ENCODE measurements around the gene SHISA9. TPM values are rescaled to one million over a fixed set of nuclear protein-coding genes. Genes with fewer than 3 reads are reported as not detected.

The SHISA9 gene
- total RNA-seq, 1 experiment from 2014 or later, result not detected

DNA sequence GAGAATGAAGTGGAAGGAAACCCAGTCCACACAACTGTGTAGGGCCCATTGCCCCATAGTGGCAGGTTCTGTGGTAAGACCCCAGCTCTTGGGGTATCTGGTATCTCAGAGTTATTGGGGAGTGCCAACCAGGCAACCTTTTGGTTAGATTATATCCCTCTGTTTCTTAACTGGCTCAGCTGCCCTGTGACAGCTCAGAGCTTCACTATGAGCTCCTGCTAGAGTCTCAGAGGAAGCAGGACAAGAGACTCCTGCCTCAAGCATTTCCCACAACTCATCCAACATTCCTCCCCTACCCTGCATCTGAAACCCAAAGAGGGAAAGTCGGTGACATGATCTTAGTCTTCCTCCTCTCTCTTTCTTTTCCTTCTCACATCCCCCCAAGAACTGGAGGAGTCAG, 292.3 kb downstream of the SHISA9 start:
- no peak overlapping the region for H3K4me2 ChIP-seq (ENCODE audit: low read length)
- TF ChIP-seq YY1 (IDR thresholded peaks at IDR 0.05; ENCODE audit: extremely low read depth, insufficient replicate concordance, low read depth, low read length) (no peak), SP1 (IDR thresholded peaks at IDR 0.05; ENCODE audit: low read depth) (no peak), POLR2AphosphoS5 (IDR thresholded peaks at IDR 0.05; ENCODE audit: low read depth, low read length) (no peak), EGR1 (IDR thresholded peaks at IDR 0.05; ENCODE audit: low read depth) (no peak), ELF1 (IDR thresholded peaks at IDR 0.05; ENCODE audit: borderline replicate concordance, low read depth) (no peak), TCF7L2 (IDR thresholded peaks at IDR 0.05; ENCODE audit: borderline replicate concordance, extremely low read depth, insufficient read depth, insufficient read length) (no peak), FOSL1 (IDR thresholded peaks at IDR 0.05; ENCODE audit: low read depth) (no peak), ZFX (IDR thresholded peaks at IDR 0.05) (no peak), CBX3 (IDR thresholded peaks at IDR 0.05; ENCODE audit: low read depth) (no peak), POLR2A (IDR thresholded peaks at IDR 0.05; ENCODE audit: borderline replicate concordance, extremely low read depth, insufficient read depth, insufficient read length) (no peak)
- TF ChIP-seq, protein P1, sequence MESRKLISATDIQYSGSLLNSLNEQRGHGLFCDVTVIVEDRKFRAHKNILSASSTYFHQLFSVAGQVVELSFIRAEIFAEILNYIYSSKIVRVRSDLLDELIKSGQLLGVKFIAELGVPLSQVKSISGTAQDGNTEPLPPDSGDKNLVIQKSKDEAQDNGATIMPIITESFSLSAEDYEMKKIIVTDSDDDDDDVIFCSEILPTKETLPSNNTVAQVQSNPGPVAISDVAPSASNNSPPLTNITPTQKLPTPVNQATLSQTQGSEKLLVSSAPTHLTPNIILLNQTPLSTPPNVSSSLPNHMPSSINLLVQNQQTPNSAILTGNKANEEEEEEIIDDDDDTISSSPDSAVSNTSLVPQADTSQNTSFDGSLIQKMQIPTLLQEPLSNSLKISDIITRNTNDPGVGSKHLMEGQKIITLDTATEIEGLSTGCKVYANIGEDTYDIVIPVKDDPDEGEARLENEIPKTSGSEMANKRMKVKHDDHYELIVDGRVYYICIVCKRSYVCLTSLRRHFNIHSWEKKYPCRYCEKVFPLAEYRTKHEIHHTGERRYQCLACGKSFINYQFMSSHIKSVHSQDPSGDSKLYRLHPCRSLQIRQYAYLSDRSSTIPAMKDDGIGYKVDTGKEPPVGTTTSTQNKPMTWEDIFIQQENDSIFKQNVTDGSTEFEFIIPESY (IDR thresholded peaks at IDR 0.05; ENCODE audit: extremely low read depth, insufficient replicate concordance, low read length), result no peak
- RAD21 ChIA-PET (ENCODE audit: low non-redundant PET in 1 of 2, low total read pairs in 2 of 2, uncharacterized antibody in 2 of 2, unreplicated experiment in 2 of 2), result no interaction called here
- no TSS peak for BruUV-seq (replicated peaks)
- H3K9me2 ChIP-seq (ENCODE audit: insufficient read depth), result no peaks in the 10 kb centered on the region
- CTCF ChIA-PET, result no interaction called here
- no peak for DNase-seq (ENCODE audit: low read depth, low spot score)
- H3K4me1 ChIP-seq (ENCODE audit: control insufficient read depth in 1 of 2, insufficient read depth in 2 of 2, low read length in 2 of 2), result no peaks in the 10 kb centered on the region
- H3K36me3 ChIP-seq (ENCODE audit: control insufficient read depth in 1 of 2, insufficient read depth in 2 of 2, low read length in 2 of 2), result no peaks in the 10 kb centered on the region
- no peaks in the 10 kb centered on the region for H4K20me1 ChIP-seq (ENCODE audit: insufficient read depth)
- no peak overlapping the region for H3K9ac ChIP-seq (ENCODE audit: low read length)
- no peak overlapping the region for H2AFZ ChIP-seq (ENCODE audit: low read depth, low read length, poor library complexity, severe bottlenecking)
- H3K9me3 ChIP-seq (ENCODE audit: control insufficient read depth in 1 of 2, insufficient read depth in 1 of 2, low read depth in 1 of 2, low read length in 2 of 2), result no peaks in the 10 kb centered on the region
- no peak overlapping the region for H3K4me3 ChIP-seq (replicated peaks in 1 of 2; ENCODE audit: low read depth in 1 of 2, low read length in 2 of 2)
- H3K27me3 ChIP-seq (ENCODE audit: insufficient read depth, low read length), result no peaks in the 10 kb centered on the region
- POLR2A ChIA-PET, result no interaction called here
- no peak for ATAC-seq
- no peak overlapping the region for H3K27ac ChIP-seq (ENCODE audit: low read depth, low read length)
- intact Hi-C loops (cut with micrococcal nuclease), result no loop called here
- H3K79me2 ChIP-seq (ENCODE audit: insufficient read depth, low read length), result no peaks in the 10 kb centered on the region
